Lower lobe of right lung (tissue), 2 donors: ENCODE data around the gene TTC7B. TPM values are rescaled to one million over a fixed set of nuclear protein-coding genes. Genes with fewer than 3 reads are reported as not detected.

Source experiments
- ATAC-seq, 2 donors: fragments of 200-7000 bp; cut with Tn5 transposase; one replicate each; pipeline ENCODE4 v1.9.1; 2020 to 2022; ENCODE audit warnings: mild to moderate bottlenecking in 2 of 2, moderate library complexity in 2 of 2
- DNase-seq: peaks from one replicate; pipeline ENCODE4 v3.0.0-alpha.2; 2020
- H3K27ac ChIP-seq: fragments of 200-600 bp; one replicate; pipeline ENCODE4 v1.8.0; 2022
- H3K27me3 ChIP-seq: fragments of 200-600 bp; one replicate; pipeline ENCODE4 v1.8.0; 2022; ENCODE audit warnings: low read depth
- H3K36me3 ChIP-seq: fragments of 200-600 bp; one replicate; pipeline ENCODE4 v1.8.0; 2022; ENCODE audit warnings: mild to moderate bottlenecking
- H3K4me1 ChIP-seq: fragments of 200-600 bp; one replicate; pipeline ENCODE4 v1.8.0; 2022
- H3K4me3 ChIP-seq: fragments of 200-600 bp; one replicate; pipeline ENCODE4 v1.8.0; 2022; ENCODE audit warnings: mild to moderate bottlenecking
- H3K9me3 ChIP-seq: fragments of 200-600 bp; one replicate; pipeline ENCODE4 v1.8.0; 2022
- CTCF ChIP-seq: fragments of 200-600 bp; IDR thresholded peaks from one replicate; pipeline ENCODE4 v1.8.0; 2022; ENCODE audit warnings: antibody characterized with exemption, mild to moderate bottlenecking
- intact Hi-C: fragments of 100-400 bp; cut with DNase I; formaldehyde crosslinking; loops from one replicate; pipeline ENCODE4 v1.11.0; 2022
- total RNA-seq: library from RNA; stranded (reverse); fragmentation: NEBNext Ultra II Directional; extraction: Animal tissue kit (Norgen Biotek cat#: 25700); gene quantifications from one replicate; pipeline ENCODE4 v1.2.1, GENCODE V29; 2021
- donor health status: DM: no; HTN: yes; CAD: no; lungs with severe emphysema.

The TTC7B gene
- total RNA-seq, 1 donor from 2014 or later = 54.1 TPM

GRCh38 chr14:90538095-90538494, 278.1 kb downstream of the TTC7B start:
- Histone ChIP-seq H3K27me3 (no peaks in the 10 kb centered on the region), H3K9me3 (no peaks in the 10 kb centered on the region), H3K4me3 (no peak overlapping the region), H3K36me3 (peaks cover 4% of the 10 kb centered on the region), H3K4me1 (peaks cover 27% of the 10 kb centered on the region), H3K27ac (no peak overlapping the region)
- TF ChIP-seq CTCF = no peak
- ATAC-seq = no peak
- intact Hi-C loops = no loop called here
- DNase-seq = peak; percentile 10

GRCh38 chr14:90536511-90537191, 279.6 kb downstream of the TTC7B start:
- H3K27me3 ChIP-seq = no peaks in the 10 kb centered on the region
- H3K4me1 ChIP-seq = peaks cover 30% of the 10 kb centered on the region
- TF ChIP-seq CTCF = no peak
- H3K36me3 ChIP-seq = peaks cover 4% of the 10 kb centered on the region
- no peak overlapping the region for H3K4me3 ChIP-seq
- intact Hi-C loops = no loop called here
- no peak overlapping the region for H3K27ac ChIP-seq
- DNase-seq (peak; percentile 43), ATAC-seq (no peak)
- no peaks in the 10 kb centered on the region for H3K9me3 ChIP-seq

GRCh38 chr14:90536092-90536491, 280.1 kb downstream of the TTC7B start:
- intact Hi-C loops = no loop called here
- DNase-seq = peak; percentile 51
- H3K4me3 ChIP-seq = no peak overlapping the region

GRCh38 chr14:90535556-90536090, 280.6 kb downstream of the TTC7B start:
- Histone ChIP-seq H3K36me3 (peaks cover 4% of the 10 kb centered on the region), H3K27me3 (no peaks in the 10 kb centered on the region), H3K27ac (no peak overlapping the region), H3K4me3 (no peak overlapping the region), H3K9me3 (no peaks in the 10 kb centered on the region), H3K4me1 (peaks cover 30% of the 10 kb centered on the region)
- TF ChIP-seq CTCF = no peak
- DNase-seq (peak; percentile 38), ATAC-seq (no peak)
- intact Hi-C loops = no loop called here

More at GRCh38 chr14:90536092-90536491, 280.1 kb downstream of the TTC7B start:
- Histone ChIP-seq H3K9me3 (no peaks in the 10 kb centered on the region), H3K27me3 (no peaks in the 10 kb centered on the region), H3K27ac (no peak overlapping the region), H3K4me1 (peaks cover 30% of the 10 kb centered on the region), H3K36me3 (peaks cover 4% of the 10 kb centered on the region)
- no peak for TF ChIP-seq CTCF
- ATAC-seq = peak in 1 of 2 donors; percentile 31

GRCh38 chr14:90534838-90535555, 281.2 kb downstream of the TTC7B start:
- H3K27me3 ChIP-seq = no peaks in the 10 kb centered on the region
- ATAC-seq (no peak), DNase-seq (peak; percentile 44)
- TF ChIP-seq CTCF = no peak
- peaks cover 30% of the 10 kb centered on the region for H3K4me1 ChIP-seq
- intact Hi-C loops = no loop called here
- peaks cover 3% of the 10 kb centered on the region for H3K36me3 ChIP-seq
- no peak overlapping the region for H3K4me3 ChIP-seq
- no peak overlapping the region for H3K27ac ChIP-seq
- H3K9me3 ChIP-seq = no peaks in the 10 kb centered on the region
